GM18907 (cell line): ENCODE data around the gene ANKRD13B.
A peak's percentile ranks its signal among the peaks of the same experiment; 100 is the strongest.

Experiments
- ATAC-seq: cut with Tn5 transposase; IDR thresholded peaks from one replicate; pipeline ENCODE4 v1.9.1; 2021; ENCODE audit warnings: mild to moderate bottlenecking, moderate library complexity; ENCODE audit not compliant: unreplicated experiment

Gene ANKRD13B

GRCh38 chr17:29568331-29569244 lies 24.3 kb upstream of the ANKRD13B start, which contains the start of gene TP53I13:
TSS of gene TP53I13 (plus strand) at chr17:29568701. CDS start at chr17:29568759, 58 bp downstream.
- ATAC-seq, result peak; percentile 45

- no peak for ATAC-seq
Observed at GRCh38 chr17:29569245-29569950, 23.5 kb upstream of the ANKRD13B start.

GRCh38 chr17:29570521-29570920 lies 22.4 kb upstream of the ANKRD13B start:
- ATAC-seq, result no peak

- no peak for ATAC-seq
Observed at GRCh38 chr17:29571486-29571882, 21.4 kb upstream of the ANKRD13B start.

GRCh38 chr17:29571883-29572681 lies 20.9 kb upstream of the ANKRD13B start:
- no peak for ATAC-seq

- ATAC-seq, result no peak
Observed at GRCh38 chr17:29572691-29573557, 20.0 kb upstream of the ANKRD13B start.

GRCh38 chr17:29573558-29573869 lies 19.4 kb upstream of the ANKRD13B start:
- ATAC-seq, result no peak

GRCh38 chr17:29573871-29574731 lies 18.8 kb upstream of the ANKRD13B start:
- ATAC-seq, result no peak

- no peak for ATAC-seq
Observed at GRCh38 chr17:29574732-29575510, 18.0 kb upstream of the ANKRD13B start.

- ATAC-seq, result no peak
Observed at GRCh38 chr17:29575511-29576213, 17.3 kb upstream of the ANKRD13B start.

- ATAC-seq, result no peak
Observed at GRCh38 chr17:29576214-29577000, 16.5 kb upstream of the ANKRD13B start.

- ATAC-seq, result no peak
Observed at GRCh38 chr17:29577001-29577370, 15.9 kb upstream of the ANKRD13B start.

GRCh38 chr17:29577385-29578211 lies 15.3 kb upstream of the ANKRD13B start:
- ATAC-seq, result no peak

GRCh38 chr17:29578626-29579485 lies 14.1 kb upstream of the ANKRD13B start:
- no peak for ATAC-seq
